NCI-H524 treated with DMSO at 0.1 percent for 48 hours (cell line): ENCODE measurements around the gene KIAA1755.
"Not testable (repeated sequence)": the region's sequence is repeated elsewhere in the genome, so short reads cannot be mapped to it uniquely, and the experiment has no call there.

Experiments used
- DNase-seq: peaks from one replicate; lab custom pipeline; 2025; lab: John Stamatoyannopoulos, UW

KIAA1755 gene

DNA sequence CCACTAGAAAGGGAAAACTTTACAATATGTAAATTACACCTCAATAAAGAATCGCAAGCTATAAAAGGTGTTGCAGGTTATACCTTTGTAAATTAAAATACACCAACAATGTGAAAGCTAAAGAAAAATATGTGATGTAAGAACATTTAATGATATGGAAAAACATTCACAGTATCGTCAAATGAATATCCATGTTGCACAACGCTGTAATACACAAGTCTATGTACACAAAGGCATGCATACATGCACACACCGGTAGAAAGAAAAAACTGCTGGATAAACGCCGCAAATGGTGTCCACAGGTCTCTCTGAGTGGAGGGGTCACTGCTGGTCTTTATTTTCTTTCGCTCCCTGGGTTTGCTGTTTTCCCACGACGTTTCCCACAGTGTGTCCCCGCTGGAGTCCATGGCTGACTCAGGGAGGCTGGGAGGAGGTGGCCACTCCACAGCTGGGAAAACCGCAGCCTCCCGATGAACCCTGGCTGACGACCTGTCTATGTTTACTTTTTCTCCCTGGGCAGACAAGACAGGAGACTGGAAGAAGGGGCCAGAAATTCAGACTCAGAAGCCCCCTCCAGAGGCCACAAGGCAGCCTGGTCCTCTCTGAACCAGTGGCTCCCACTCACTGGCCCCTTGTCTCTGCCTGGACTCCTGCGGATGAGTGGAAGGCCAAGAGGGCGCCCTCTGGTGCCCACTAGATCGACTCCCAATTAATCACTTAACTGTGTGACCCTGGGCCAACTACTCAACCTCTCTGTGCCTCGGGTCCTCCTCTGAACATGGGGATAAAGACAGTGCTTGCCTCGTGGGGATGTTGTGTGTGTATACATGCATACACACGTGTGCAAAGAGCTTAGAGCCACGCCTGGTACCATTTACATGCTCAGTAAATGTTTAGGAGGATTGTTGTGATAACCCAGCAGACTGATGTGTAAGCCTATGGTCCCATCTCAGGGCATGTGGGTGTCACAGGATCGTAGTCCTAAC is 30.6 kb upstream of the KIAA1755 start:
- no peak for DNase-seq

DNA sequence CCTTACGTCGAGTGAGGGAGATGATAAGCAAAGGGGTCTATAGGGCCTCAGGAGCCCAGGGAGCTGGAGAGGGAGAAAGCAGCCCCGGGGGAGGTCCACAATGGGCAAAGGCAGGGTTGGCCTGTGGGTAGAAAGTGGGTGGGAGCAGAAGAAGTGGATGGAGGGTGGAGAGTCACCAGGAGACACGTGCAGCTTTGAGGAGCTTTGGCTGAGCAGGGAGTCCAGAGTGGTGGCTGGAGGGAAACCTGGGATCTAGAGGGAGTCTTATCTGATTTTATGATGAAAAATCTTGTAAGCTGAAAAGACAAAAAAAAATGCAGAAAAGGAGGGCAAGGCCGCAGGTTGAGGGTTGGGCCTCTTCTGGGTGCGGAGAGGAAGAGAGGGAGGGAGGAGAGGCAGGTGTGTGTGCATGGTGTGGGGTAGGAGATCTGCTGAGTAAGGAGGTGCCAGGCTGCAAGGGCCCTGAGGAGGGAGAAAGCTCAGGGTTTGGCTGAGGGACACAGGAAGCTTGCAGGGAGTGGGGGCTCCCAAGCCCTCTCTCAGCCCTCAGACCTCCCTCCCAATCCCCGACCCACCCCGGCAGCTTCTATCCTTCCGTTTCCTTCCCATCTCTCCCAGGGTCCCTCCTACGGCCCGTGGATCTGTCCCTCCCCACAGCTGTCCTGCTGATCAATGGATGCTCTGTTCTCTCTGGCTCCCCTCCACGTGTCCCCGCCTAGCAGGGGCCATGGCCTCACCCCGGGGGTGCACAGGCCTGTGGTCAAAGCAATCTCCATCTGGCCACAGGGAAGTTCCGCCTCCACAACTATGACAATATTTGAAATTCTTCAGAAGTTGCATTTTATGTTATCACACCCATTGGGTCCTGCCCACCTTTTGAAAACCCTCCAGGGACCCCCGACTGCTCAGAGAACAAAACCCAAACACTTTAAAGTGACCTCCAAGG is 26.3 kb upstream of the KIAA1755 start:
- no peak for DNase-seq

DNA sequence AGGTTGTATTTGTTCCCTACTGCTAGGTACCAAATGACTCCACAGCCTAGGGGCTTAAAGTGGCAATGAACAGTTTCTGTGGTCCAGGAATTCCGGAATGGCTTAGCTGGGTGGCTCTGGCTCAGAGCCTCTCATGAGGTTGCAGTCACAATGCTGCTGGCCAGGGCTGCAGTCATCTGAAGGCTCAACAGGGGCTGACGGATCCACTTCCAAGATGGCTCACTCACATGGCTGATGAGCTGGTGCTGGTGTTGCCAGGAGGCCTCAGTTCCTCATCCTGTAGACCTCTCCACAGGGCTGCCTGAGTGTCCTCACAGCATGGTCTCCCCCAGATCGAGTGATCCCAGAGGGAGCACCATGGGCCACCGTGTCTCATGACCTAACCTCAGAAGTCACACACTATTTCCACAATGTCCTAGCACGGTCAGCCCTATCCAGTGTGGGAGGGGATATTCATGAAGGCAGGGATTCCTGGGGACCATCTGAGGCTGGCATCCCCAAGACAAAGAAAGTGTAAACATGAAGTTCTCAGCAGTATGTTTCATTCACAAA is 24.4 kb upstream of the KIAA1755 start:
- no peak for DNase-seq

DNA sequence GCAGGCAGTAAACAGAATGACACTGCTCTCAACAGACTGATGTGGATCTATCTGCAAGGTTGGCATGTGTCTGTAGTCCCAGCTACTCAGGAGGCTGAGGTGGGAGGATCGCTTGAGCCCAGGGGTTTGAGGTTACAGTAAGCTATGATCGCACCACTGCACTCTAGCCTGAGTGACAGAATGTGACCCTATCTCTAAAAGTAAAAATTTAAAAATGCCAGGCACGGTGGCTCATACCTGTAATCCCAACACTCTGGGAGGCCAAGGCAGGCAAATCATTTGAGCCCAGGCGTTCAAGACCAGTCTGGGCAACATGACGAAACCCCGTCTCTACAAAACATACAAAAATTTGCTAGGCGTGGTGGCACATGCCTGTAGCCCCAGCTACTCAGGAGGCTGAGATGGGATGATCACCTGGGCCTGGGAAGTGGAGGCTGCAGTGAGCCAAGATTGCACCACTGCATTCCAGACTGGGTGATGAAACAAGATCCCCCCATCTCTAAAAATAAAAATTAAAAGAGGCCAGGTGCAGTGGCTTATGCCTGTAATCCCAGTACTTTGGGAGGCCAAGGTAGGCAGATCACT is 23.6 kb upstream of the KIAA1755 start:
- not testable (repeated sequence) for DNase-seq

DNA sequence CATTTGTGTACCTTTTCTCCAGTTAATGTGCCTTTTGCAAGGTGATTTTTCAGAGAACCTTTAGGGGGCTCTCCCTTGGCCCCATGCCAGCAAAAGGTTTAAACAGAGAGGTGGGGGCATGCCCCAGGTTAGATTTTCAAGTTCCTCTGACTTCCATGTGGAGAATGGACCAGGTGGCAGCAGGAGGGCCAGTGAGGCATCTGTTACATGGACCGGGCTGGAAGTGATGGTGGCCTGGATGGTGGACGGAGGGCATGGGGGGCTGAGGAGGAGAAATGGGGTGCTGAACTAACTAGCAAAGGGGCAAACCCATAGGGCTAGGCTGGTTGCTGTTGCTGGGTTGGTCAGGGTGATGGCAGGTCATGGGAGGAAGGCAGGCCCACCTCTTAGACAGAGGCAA is 22.7 kb upstream of the KIAA1755 start:
- DNase-seq = no peak

DNA sequence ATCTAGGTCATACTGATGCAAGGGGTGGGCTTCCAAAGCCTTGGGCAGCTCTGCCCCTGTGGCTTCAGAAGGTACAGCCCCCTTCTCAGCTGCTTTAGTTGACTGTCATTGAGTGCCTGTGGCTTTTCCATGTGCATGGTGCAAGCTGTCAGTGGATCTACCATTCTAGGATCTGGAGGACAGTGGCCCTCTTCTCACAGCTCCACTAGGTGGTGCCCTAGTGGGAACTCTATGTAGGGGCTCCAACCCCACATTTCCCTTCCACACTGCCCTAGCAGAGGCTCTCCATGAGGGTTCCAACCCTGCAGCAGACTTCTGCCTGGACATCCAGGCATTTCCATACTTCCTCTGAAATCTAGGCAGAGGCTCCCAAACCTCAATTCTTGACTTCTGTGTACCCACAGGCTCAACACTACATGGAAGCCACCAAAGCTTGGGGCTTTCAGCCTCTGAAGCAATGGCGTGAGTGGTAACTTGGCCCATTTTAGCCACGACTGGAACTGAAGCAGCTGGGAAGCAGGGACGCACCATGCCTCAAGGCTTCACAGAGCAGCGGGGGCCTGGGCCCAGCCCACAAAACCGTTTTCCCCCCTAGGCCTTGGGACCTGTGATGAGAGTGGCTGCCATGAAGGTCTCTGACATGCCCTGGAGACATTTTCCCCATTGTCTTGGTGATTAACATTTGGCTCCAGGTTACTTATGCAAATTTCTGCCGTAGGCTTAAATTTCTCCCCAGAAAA is 20.8 kb upstream of the KIAA1755 start:
- not testable (repeated sequence) for DNase-seq

DNA sequence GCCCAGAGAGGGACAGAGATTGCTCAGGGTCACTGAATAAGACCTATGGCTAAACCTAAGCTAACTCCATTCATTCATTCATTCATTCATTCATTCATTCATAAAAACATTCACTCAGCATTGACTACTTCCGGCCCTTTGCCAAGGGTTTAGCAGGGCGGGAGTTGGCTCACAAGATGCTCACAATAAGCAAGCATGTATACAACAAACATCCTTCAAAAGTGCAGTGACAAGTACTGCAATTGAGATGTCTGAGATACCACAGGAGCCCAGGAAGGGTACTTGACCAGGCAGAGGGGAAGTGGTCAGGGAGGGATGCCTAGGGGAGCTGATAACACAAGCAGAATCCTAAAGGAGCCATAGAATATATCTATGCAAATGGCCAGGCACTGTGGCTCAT is 18.2 kb upstream of the KIAA1755 start:
- no peak for DNase-seq

DNA sequence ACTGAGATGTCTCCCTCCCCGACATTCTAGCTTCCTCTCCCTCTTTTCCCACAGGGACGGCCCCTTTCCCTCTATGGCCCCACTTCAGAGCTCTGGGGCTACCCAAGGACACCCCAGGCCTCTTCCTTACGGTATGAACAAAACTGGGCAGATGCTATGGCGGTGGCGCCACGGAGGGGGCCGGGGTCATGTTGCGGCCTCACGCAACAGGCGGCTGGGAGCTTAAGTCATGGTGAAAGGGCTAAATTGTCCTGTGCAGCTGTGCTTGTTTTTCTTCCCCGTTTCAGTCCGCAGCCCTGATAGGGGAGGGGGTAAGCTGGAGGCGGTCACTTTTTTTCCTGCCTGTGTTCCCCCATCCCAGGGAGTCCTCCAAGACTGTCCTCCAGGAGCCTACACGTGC is 17.6 kb upstream of the KIAA1755 start:
- DNase-seq = peak; percentile 97

DNA sequence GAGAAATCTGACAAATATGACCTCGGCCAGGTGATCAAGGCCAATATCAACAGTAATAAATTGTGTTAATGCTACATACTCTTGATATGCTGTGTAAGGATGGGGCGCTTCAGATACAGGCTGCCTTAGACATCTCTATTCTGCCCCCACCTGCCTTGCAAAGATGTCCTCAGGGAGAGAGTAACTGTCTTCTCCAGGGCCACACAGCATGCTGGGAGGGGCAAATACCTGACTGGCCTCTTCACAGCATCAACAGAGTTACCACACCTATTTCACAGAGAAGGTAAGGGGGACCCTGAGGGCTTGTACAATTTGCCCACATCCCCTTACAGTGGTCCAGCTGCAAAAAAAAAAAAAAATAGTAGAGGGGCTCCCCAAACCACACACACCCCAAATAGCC is 17.2 kb upstream of the KIAA1755 start:
- no peak for DNase-seq

DNA sequence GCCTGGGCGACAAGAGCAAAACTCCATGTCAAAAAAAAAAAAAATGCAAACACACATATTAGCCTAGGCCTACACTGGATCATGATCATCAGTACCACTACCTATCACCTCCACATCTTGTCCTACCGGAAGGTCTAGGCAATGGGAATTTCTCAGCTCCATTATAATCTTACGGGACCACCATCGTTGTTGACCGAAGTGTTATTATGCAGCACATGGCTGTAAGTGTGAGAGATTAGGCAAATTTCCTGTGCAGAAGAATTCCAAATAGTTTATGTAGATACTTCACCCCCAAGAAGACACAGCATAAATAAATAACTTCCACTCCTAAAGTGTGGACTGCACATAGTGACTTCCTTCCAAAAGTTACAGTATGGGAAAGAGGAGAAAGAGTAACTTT is 16.8 kb upstream of the KIAA1755 start:
- DNase-seq = no peak

DNA sequence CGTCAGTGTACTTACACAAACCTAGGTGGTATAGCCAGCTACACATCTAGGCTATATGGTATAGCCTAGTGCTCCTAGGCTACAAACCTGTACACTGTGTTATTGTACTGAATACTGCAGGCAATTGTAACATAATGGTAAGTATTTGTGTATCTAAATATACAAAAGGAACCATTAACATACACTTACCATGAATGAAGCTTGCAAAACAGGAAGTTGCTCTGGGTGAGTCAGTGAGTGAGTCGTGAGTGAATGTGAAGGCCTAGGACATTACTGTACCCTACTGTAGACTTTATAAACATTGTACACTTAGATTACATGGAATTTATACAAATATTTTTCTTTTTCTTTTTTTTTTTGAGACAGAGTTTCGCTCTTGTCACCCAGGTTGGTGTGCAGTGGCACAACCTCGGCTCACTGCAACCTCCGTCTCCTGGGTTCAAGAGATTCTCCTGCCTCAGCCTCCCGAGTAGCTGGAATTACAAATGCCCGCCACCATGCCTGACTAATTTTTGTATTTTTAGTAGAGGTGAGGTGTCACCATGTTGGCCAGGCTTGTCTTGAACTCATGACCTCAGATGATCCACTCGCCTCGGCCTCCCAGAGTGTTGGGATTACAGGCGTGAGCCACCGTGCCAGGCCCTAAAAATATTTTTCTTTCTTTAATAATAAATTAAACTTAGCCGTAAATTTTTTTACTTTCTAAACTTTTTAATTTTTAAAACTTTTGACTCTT is 15.4 kb upstream of the KIAA1755 start:
- DNase-seq = no peak

DNA sequence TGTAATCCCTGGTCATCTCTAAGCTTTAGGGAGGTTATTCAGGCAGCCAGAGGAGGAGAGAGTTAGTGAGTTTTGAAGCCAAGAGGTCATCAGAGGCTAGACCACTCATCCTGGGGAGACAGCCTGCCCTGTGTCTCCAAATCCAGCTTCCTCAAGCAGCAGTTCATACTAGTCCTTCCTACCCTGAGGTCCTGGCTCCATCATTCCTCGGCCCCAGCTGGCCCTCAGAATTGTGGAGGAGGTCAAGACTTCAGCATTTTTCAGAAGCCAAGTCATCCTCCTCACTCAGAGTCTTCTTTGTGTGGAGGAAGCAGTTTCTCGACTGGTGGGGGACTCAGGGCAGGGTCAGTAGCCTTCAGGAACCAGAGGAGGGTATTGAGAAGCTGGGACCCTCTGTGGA is 12.4 kb upstream of the KIAA1755 start:
- no peak for DNase-seq

DNA sequence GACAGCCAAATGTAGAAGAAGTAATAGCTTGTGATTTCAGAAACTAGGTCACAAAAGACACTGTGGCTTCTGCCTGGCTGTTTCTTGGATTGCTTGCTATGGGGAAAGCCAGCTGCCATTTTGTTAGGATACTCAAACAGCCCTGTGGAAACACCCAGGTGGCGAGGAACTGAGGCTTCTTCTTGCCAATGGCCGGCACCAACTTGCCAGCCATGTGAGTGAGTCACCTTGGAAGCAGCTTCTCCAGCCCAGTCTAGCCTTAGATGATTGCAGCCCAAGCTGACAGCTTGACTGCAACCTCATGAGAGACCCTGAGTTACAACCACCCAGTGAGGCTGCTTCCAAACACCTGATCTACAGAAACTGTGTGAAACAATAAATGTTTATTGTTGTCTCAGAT is 11.9 kb upstream of the KIAA1755 start:
- DNase-seq = no peak

DNA sequence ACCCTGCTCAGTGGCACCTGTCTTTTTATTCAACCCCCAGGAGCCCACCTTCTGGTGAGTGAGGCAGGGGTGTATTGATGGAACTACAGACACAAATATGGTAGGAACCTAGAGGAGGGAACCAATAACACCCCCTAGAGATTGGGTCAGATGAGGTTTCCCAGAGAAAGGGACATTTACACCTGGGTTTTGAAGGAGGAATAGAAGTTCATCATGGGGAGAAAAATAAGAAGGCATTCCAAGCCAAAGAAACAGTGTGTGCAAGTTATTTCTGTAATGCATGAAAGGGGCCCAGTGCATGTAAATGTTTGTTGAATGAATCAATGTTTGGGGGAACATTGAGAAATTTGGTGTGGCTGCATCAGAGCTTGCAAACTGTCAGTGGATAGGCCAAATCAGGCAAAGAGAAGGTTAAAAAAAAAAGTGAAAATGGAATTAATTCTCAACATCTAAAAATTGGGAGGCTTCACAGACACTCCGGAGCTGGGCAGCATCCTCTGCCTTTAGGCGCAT is 11.1 kb upstream of the KIAA1755 start:
- no peak for DNase-seq

DNA sequence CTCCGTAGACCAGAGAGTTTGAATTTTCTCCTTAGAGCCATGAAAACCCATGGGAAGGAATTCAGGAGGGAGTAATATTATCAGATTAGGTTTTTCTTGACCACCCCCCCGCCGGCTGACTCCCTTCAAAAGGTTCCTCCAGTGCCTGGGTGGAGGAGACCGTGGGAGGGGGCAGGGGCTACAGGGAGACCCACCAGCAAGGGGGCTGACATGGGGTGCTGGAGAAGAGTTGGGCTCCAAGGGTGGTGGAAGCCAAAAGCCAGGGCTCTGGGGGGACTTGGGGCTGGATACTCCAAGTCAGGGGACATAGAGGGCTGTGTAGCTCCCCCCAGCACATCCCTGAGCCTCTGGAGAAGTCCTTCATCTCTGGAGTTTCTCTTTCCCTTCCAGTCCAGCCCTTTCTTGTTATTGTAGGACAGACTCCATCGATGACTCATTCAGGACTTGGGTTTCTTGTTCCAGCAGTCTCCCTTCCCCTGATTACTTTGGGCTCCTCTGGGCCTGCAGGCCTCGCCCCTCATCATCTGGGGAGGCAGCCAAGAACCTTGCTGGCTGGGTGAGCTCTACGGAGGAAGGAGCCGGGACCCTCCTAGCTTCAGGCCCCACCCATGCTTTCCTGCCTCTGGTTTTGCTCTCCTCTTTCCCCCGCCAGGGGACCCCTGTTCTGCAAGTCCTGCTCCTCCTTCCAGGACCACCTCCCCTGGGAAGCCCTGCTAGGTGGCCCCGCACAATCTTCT is 10.5 kb upstream of the KIAA1755 start:
- no peak for DNase-seq

DNA sequence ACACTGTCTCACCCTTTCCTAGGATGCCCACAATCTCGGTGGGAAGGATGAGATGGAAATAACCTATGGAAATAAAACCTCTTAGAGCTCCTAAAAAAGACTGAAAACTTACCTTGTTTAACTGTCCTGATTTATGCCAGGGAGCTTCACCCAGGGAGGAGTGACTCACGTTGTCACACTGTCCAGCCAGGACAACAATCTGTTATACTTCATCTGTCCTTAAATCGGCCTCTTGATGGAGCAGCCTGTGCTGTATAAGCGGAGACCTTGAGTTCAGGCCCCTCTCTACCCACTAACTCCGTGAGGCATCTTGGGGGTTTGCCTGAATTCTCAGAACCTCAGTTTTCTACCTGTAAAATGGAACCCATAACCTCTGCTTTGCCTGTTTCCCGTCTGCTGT is 9.2 kb upstream of the KIAA1755 start:
- DNase-seq = no peak

DNA sequence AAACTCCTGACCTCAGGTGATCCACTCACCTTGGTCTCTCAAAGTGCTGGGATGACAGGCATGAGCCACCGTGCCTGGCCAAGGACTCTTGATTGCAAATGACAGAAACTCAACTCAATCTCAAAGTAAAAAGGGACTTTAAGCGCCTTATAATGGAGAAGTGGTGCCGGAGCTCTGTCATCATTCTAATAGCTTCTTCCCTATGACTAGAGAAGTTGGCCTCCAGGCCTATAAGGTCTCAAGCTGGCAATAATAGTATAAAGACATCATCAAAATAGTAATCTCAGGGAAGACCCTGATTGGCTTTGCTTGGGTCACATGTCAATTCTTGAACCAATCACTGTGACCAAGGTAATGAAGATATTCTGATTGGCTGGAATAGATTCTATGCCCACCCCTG is 8.5 kb upstream of the KIAA1755 start:
- DNase-seq = no peak

DNA sequence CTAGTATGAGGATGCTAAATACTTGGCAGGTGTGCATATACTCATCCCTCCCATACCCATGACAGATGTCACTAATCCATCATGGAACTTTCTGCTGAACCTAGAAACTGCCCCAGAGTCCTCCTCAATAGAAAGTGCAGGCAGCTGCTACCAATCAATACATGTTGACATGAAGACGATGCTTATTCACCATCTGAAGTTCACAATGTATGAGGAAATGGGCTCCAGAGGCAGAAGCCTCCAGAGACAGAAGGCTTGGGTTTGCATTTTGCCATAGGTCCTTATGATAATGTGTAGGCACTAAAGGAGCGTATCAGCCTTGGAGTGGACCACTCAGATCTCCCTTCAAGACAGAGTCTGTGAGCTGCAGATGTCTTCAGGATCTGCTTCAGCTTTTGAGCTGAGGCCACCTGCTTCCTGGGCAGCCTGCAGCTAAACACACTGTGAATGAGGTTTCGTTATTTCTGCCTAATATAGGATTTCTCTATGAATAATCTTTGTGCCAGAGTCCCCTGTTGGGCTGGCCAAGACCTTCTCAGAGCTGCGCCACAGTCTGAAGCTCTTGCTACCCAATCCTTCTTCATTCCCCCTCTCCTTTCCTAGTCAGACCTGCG is 7.5 kb upstream of the KIAA1755 start:
- peak; percentile 87 for DNase-seq

DNA sequence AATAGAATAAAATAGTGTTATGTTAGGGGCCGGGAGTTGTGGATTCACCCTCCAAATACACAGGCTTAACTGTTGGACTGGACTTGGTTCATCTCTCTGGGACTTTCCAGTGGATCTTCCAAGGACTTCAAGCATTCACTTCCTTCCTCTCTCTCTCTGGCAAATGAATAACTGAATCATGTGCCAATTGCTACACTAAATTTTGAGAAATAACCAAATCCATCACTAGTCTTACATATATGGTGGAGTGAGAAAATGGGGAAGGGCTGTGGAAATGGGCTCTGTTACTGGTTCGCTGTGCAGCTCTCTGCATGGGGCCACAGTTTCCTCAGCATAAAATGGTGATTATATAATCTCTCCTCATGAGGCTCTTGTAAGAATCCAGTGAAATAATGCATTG is 6.8 kb upstream of the KIAA1755 start:
- DNase-seq = no peak
